Smooth muscle cell of the brain vasculature (primary cell): Measurements from ENCODE around the gene SIPA1L3.
"Not testable (repeated sequence)": the region's sequence is repeated elsewhere in the genome, so short reads cannot be mapped to it uniquely, and the experiment has no call there.

ENCODE experiments used
- DNase-seq: peaks from one replicate; pipeline ENCODE4 v3.0.0-alpha.2; 2012; ENCODE audit warnings: low read depth, low spot score

Gene SIPA1L3

DNA sequence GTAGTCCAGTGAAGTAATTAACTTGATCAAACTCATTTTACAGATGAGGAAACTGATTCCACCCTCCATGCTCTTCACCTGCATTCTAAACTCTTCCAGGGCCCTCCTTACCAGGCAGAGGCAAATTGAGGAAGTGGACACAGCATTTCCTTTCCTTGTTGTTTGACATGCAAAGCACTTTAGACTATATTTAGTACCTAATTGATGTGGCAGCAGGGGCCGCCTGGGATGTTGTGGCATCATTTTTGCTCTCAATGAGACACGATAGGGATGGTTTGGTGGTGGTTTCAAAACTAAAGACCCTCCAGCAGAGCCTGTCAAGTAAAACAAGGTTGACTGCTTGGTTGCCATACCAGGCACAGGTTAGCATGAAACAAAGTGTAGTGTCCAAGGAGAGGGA is 7.9 kb downstream of the SIPA1L3 start:
- no peak for DNase-seq

DNA sequence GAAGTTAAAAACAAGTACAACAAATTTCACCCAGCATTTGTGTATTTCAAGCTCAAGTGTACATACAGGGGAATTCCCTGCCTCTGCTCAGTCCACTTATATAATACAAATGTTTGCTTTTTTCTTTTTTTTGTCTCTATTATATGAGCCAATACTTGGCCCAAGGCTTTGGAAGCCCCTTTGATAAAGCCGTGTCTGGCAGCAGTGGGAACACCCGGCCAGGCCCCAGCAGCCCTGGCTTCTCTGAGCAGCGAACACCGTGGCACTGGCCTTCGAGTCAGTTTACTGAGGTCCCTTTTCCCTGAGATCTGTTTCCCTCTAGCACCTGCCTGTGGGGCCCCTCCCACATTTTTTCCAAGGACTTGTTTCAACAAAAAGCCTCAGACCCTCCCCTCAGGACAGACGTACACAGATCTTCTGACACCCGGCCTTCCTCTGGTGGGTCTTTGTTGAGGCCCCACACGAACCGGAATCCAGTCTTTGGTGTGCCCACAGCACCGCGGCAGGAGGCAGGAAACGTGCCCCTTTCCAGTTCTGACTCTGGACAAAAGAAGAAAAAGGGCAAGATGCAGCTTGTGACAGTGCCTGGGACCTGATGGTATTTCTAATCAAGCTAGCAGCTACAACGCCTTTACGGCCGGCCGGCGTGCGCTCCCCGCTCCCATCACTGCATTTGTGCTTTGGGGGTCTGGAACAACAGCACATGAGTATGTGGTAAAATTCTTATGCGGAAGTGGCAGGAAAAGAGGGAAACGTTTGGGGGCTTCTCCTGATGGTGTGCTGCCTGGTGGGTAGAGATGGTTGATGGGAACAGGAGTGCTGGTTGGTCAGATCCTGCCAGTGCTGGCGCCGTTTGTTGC is 13.8 kb downstream of the SIPA1L3 start:
- no peak for DNase-seq

DNA sequence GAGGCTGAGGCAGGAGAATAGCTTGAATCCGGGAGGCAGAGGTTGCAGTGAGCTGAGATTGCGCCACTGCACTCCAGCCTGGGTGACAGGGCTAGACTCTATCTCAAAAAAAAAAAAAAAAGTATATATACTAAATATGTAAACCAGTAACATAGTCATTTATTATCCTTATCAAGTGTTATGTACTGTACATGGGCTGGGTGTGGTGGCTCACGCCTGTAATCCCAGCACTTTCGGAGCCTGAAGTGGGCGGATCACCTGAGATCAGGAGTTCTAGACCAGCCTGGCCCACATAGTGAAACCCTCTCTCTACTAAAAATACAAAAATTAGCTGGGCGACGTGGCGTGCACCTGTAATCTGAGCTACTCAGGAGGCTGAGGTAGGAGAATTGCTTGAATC is 17.6 kb downstream of the SIPA1L3 start:
- DNase-seq: not testable (repeated sequence)

DNA sequence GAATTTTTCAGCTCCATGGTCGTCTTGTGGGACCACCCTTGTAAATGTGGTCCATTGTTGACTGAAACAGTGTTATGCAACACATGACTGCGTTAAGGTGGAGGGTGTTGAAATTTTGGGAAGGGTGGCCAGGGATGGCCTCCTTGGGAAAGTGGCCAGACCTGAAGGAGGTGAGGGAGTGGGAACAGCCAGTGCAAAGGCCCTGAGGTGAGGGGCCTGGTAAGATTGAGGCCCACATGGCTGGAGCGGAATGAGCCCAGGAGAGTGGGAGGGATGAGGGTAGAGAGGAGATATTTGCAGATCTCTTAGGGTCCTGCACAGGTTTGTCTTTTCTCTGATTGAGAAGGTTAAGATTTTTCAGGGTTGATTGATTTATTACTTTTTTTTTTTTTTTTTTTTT is 18.2 kb downstream of the SIPA1L3 start:
- DNase-seq: no peak

DNA sequence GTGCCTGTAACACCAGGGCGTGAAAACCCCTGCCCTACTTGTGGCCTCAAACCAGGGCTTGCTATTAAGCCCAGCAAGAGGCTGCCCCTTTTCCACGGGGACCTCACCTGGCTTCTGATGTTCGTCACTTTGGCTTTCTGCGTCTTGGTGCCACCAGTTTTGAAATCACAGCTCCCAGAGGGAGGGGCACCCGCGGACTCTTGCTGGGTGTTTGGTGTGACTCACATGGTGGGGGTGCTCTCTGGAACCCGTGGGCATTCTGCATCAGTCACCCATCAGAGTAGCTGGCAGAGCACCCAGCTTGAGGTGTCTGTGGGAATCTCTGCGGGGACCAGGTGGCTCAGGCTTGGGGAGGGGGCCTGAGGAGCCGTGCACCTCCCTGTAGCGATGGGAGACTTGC is 19.2 kb downstream of the SIPA1L3 start:
- DNase-seq: no peak

DNA sequence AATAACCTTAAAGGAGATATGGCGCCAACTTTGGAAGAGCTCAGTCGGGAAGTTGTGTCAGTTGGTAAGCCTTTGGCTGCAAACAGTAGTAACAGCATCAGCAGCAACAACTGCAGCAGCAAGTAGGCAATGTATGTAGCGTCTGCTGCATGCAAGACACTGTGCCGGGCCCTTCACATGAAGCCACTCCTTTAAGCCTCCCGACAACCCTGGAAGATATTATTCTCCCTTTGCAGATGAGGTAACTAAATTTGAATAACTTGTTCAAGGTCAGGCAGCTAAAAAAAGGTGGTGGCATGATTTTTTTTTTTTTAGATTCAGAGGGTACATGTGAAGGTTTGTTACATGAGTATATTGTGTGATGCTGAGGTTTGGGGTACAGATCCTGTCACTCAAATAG is 19.7 kb downstream of the SIPA1L3 start:
- no peak for DNase-seq

DNA sequence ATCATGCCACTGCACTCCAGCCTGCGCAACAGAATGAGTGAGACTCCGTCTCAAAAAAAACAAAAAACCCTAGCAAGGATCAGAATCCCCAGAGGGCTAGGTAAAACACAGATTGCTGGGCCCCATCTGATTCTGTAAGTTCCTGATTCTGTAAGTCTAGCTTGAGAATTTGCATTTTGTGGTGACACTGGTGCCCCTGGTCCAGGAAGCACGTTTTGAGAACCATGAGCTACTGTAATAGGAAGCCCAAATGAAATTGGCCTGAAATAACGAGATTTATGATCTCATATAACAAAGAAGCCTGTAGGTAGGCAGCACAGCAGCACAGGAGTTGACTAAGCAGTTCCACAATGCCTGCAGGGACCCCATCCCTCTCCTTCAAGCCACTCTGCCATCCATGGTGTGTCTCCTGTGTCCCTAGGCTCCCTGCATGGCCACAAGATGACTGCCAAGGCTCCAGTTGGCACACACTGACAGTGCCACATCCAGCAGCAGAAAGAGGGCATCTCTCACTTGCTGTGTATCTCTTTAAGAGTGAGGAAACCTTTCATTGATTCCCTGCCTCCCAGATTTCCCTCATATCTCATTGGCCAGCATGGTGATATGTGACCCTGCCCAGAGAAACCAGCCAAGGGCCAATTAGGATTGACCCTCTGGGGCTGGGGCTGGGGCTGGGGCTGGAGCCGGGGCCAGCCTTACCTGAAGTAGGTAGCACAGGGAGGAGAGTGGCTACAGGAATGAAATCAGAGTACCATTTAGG is 21.7 kb downstream of the SIPA1L3 start:
- DNase-seq: no peak

DNA sequence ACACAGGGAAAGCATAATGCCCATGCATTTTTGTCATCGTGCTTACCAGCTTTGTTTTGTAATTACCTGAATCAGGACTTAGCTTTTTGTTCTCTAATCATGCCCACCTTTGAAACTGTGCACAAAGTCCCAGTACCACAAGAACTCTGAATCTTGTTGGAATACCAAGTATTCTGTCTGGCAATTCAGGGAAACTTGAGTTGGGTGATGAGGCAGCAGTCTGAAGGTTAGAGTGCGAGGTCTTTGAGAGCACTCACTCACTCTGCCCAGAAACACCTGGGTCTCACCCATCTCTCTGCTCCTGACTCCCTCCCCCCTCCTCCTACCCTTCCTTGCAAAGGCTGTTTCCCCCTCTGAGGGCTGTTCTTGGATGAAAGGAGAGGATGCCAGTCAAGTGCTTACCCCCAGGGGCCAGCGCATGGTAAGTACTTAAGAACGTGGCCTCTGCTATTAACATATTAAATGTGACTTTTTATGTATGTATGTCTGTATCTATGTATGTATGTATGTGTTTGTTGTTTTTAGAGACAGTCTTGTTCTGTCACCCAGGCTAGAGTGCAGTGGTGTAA is 22.4 kb downstream of the SIPA1L3 start:
- DNase-seq: no peak

DNA sequence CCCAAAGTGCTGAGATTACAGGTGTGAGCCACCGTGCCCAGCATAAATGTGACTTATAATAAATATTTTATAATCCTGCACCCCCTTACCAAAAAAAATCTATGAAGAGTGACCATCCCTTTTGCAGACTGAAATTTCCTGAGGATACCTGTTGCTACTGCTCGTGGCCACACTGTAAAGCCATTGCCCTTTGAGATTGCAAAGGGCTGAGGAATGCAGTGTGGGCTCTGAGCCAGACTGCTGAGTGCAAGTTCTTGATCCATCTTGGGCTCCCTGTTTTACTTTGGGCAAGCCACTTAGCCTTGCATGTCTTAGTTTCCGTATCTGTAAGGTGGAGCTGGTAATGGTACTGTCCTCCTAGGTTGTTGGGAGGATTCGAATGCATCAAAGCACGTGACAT is 23.4 kb downstream of the SIPA1L3 start:
- no peak for DNase-seq

DNA sequence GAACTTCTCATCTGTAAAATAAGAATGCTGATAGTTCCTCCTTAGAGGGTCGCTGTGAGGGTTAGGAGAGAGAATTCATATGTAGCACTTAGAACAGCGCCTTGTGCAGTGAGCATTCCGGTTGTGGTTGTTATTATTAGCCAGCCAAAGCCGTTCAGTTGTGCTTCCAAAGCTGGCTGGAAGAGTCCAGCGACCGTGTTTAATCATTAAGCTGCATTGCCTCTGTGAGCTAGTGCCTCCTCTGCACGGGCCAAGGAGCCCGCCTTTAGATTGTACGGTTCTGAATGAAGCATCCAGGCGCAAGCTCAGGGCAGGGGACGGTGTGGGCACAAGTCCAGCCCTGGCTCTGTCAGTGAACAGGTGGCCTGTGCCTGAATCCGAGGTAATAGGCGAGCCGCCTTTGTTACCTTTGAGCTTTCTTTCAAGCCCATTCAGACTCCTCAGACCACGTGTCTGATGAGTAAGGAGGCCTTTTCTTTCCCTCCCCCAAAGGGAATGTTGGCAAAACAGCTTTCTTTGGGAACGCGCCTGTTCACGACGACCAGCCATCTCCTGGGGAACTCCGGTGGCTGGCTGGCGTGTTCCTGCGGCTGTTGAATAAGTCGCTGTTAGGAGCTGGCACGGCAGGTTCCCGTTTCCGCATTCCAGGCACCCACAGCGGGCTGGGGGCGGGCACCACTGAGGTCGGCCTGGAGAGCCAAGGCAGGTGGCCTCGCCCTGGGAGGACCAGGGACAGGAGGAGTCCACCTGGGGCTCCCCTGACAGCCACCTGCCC is 25.1 kb downstream of the SIPA1L3 start:
- no peak for DNase-seq

DNA sequence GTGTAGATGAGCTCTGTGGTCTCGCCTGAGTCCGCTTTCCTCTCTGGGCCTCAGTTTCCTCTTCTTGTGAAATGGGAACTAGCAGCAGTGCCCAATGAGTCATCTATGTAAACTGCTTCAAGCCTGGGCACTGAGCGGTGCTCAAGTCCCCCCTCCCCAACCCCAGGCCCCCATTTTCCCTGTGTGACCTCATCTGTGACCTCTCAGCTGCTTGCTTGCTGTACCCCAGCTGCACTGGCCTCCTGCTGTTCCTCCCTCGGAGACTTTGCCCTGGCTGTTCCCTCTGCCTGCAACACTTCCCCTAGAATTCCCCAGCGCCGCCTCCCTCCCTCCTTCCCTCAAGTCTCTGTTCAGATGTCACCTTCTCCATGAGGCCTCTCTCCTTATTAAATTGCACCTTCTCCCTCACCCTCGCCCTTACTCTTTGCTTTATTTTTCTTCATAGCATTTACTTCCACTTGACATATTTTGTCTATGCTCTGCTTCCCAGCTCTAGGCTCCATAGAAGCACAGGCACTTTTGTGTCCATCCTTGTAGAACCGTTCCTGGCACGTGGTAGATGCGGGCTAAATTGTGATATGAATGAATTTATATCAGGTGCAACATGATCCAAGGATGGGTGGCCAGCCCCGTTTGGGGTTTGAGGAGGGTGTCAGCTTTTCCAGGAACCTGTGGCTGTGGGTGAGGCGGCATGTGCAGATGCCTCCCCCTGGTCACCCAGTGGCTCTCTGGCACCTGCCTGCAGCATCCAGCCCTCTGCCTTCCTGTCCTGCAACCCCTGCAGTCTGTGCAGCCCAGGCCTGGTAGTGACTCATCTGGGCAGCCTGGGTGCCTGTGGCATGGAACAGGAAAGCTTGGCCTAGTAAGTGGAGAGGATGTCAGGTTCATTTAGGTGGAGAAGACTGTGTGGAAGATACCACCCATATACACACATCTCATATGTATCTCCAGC is 26.3 kb downstream of the SIPA1L3 start:
- no peak for DNase-seq

DNA sequence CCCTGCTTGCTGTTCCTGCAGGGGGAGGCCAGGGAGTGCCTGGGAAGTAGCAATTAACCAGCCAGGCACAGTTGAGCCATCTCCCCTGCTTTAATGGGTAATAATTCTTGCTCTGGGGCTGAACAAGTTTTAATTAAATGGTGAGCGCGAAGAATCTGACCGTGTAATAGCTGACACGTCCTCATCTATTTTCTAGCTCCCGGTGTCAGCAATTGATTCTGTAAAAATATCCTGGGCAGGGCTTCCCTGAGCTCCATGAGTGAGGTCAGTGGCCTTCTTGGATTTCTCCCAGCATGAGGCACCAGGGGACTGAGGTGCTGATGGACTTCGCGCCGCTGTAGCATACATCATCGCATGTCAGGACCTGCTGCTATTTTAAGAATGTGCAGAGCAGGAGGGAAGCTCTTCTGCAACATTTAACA is 26.9 kb downstream of the SIPA1L3 start:
- no peak for DNase-seq

DNA sequence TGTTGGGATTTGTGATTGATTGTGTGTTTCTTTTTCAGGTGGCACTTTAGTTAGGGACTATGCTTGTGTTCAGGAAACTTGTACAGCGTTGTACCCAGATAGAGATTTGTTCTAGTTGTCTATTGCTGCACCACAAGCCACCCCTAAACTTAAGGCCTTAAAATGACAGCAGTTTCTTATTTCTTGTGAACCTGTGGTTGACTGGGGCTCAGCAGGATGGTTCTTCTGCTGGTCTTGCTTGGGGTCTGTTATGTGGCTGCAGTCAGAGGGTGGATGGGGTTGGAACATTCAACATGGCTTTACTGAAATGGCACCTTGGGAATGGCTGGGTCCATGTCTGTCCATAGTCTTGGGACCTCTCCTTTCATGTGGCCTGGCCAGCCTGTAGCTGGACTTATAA is 28.3 kb downstream of the SIPA1L3 start:
- DNase-seq: no peak

DNA sequence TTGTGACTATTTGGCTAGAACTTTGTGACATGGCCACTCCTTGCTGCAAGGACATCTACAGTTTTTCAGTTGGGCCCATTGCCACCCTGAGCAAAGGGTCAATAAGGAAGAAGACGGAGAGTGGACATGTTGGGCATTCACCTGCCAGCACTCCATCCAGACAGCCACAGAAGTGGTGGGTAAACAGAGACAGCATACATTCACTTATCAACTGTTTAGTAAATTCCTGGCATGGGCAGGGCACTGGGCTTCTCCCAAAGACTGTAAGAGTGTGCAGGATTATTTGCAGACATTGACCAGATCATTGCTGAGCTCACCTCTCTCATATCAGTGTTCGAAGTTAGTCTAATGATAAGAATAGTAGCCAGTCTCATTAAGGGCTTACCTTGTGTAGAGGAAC is 29.2 kb downstream of the SIPA1L3 start:
- no peak for DNase-seq

DNA sequence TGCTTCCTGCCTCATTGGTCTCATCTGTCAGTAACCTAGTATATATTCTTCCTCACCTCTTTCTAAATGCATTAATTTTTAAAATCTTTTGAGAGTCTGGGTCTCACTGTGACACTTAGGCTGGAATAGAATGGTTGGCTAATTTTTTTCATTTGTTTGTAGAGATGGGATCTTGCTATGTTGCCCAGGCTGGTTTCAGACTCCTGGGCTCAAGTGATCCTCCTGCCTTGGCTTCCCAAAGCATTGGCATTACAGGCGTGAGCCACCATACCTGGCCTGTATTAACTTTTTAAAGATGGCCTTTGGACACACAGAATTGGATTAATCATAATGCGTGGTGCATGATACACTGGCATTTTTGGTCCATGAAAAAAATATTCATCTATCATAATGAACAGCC is 29.9 kb downstream of the SIPA1L3 start:
- no peak for DNase-seq

DNA sequence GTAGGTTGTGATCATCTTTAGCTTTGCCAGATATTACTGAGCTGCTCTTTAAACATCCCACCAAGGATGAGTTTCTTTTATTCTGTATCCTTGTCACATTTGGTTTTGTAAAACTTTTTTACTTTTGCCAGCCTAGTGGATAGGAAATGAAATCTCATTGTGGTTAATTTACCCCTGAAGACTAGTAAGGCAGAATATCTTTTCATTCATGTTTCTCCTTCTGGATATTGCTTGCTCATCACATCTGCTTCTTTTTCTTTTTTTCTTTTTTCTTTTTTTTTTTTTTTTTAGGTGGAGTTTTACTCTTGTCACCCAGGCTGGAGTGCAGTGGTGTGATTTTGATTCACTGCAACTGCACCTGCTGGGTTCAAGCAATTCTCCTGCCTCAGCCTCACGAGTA is 31.3 kb downstream of the SIPA1L3 start:
- no peak for DNase-seq

DNA sequence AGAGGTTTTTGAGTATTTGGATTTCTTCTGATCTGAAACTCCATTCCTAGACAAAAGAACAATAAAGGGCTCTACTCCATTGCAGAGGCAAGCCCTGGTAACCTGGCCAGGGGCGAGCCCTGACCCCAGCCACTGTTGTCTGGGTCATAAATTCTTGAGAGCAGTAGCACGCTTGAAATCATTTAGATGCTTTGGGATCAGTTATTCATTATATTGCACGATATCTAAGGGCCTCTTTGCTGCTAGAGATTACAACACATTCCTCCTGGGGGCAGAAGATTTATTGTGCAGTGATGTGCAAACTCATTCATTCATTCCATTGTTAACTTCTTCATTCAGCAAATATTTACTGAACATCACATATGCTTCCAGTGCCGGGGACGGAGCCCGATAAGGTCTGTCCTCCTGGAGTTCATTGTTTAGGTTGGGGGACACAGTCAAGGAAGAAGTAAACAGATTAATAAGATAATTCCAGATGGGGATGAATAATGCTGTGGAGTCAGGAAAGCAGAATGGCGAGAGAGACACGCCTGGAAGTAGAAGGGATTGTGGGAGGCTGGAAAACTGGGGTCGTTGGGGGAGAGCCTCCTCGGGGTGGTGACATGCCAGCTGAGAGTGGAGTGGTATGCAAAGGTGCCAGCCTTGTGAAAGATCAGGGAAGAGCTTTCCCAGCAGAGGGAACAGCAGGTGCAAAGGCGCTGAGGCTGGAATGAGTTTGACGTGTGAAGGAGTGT is 34.9 kb downstream of the SIPA1L3 start:
- DNase-seq: no peak

DNA sequence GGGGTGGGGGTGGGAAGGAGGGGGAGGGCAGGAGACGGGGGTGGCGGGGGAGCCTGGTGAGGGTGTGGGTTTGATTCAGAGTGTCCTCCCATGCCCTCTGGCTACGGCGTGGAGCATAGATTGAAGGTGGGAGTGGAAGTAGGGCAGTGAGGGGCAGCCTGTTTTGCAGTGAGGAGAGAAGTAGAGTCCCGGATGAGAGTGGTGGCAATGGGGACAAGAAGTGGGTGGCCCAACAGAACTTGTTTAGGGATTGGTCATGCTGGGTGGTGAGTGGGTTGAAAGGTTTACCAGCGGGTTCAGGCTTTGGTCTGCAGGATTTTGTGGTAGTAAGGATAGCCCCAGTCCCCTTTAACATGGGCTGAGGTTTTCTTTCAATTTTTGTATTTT is 35.5 kb downstream of the SIPA1L3 start:
- no peak for DNase-seq

DNA sequence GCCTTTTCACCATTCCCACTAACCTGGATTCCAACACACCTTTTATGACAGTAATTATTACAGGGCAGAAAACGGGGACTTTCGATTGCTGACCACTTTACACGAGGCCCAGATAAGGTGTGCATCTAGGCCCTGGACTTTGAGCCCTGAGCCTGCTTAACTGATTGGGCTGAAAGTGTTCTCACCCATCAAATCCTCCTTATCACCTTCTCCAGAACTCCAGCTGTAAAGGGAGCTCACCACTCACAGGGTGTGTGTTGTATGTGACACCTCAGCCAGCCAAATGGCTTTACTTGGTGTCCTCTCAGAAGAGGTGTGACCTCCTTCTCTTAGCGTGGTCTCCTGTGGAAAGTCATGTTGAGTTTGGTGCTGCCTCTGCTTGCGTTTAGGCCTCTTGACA is 36.5 kb downstream of the SIPA1L3 start:
- DNase-seq: no peak

DNA sequence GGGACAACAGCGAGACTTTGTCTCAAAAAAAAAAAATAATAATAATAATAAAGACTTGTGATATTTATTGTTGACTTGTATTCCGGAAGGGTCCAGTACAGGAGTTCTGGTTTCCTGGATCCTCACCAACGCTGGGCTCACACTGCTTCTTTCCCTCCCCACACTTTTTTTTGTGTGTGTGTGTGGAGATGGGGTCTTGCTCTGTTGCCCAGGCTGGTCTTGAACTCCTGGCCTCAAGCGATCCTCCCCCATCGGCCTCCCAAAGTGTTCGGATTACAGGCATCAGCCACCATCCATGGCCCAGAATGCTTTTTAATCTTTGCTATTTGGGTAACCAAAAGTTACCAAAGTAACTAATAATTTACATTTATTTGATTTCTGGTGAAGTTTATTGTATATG is 39.1 kb downstream of the SIPA1L3 start:
- no peak for DNase-seq
